Liver (tissue), 3 donors: Measurements from ENCODE around the gene EEFSEC.

Experiments used
- EGR1 ChIP-seq, 2 donors: IDR thresholded peaks; 2 replicates each; pipeline ENCODE4 v1.6.1; 2016 to 2018; ENCODE audit warnings: antibody characterized with exemption in 2 of 2, low read depth in 2 of 2
- FOXA1 ChIP-seq: IDR thresholded peaks from 2 replicates; pipeline ENCODE4 v1.6.1; 2016; ENCODE audit warnings: antibody characterized with exemption
- GABPA ChIP-seq, 2 donors: IDR thresholded peaks in 1 of 2; conservative IDR thresholded peaks in 1 of 2; 2 replicates each; pipeline ENCODE4 v1.6.1; 2016; ENCODE audit warnings: antibody characterized with exemption in 2 of 2, mild to moderate bottlenecking in 1 of 2, moderate library complexity in 1 of 2
- JUND ChIP-seq, 2 donors: IDR thresholded peaks; 2 replicates each; pipeline ENCODE4 v1.6.1; 2016; ENCODE audit warnings: antibody characterized with exemption in 2 of 2
- RAD21 ChIP-seq, 2 donors: IDR thresholded peaks; 2 replicates each; pipeline ENCODE4 v1.6.1; 2016; ENCODE audit warnings: antibody characterized with exemption in 2 of 2, mild to moderate bottlenecking in 2 of 2
- SP1 ChIP-seq: IDR thresholded peaks from 2 replicates; pipeline ENCODE4 v1.6.1; 2018; ENCODE audit warnings: antibody characterized with exemption, mild to moderate bottlenecking
- YY1 ChIP-seq: IDR thresholded peaks from 2 replicates; pipeline ENCODE4 v1.6.1; 2016; ENCODE audit warnings: antibody characterized with exemption, mild to moderate bottlenecking
- TF ChIP-seq, protein P1 (sequence below): fragments of 150-350 bp; IDR thresholded peaks from 2 replicates; pipeline ENCODE4 v1.5.1; 2017; ENCODE audit warnings: improper control_type of control experiment, low read depth, low read length; ENCODE audit not compliant: missing input control
- TF ChIP-seq, protein P2 (sequence below): IDR thresholded peaks from 2 replicates; pipeline ENCODE4 v1.6.1; 2016; ENCODE audit warnings: antibody characterized with exemption
- TF ChIP-seq, protein P3 (sequence below): IDR thresholded peaks from 2 replicates; pipeline ENCODE4 v1.6.1; 2016; ENCODE audit warnings: antibody characterized with exemption
- TF ChIP-seq, protein P4 (sequence below): IDR thresholded peaks from 2 replicates; pipeline ENCODE4 v1.6.1; 2016; ENCODE audit warnings: antibody characterized with exemption
- donor health status: healthy.
- donor health status: healthy.

DNA sequence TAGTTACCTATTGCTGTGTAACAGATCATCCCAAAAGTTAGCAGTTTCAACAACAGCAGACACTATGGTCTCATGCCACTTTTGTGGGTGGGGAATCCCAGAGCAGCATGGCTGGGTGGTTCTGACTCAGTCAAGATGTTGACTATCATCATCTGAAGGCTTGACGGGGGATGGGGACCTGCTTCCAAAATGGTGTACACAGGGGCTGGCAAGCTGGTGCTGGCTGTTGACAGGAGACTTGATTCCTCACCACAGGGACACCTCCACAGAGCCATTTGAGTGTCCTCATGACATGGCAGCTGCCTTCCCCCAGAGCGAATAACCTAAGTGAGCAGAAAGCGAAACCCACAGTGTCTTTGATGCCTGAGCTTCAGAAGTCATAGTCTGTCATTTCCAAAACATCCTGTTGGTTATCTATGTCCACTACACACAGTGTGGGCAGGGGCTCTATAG lies 294.3 kb downstream of the EEFSEC start:
- no peak for TF ChIP-seq SP1
- TF ChIP-seq, protein P1, sequence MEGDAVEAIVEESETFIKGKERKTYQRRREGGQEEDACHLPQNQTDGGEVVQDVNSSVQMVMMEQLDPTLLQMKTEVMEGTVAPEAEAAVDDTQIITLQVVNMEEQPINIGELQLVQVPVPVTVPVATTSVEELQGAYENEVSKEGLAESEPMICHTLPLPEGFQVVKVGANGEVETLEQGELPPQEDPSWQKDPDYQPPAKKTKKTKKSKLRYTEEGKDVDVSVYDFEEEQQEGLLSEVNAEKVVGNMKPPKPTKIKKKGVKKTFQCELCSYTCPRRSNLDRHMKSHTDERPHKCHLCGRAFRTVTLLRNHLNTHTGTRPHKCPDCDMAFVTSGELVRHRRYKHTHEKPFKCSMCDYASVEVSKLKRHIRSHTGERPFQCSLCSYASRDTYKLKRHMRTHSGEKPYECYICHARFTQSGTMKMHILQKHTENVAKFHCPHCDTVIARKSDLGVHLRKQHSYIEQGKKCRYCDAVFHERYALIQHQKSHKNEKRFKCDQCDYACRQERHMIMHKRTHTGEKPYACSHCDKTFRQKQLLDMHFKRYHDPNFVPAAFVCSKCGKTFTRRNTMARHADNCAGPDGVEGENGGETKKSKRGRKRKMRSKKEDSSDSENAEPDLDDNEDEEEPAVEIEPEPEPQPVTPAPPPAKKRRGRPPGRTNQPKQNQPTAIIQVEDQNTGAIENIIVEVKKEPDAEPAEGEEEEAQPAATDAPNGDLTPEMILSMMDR = no peak
- TF ChIP-seq, protein P2, sequence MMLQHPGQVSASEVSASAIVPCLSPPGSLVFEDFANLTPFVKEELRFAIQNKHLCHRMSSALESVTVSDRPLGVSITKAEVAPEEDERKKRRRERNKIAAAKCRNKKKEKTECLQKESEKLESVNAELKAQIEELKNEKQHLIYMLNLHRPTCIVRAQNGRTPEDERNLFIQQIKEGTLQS = no peak
- TF ChIP-seq EGR1 (IDR thresholded peaks at IDR 0.05; ENCODE audit: low read depth in 2 of 2) = no peak
- TF ChIP-seq, protein P3, sequence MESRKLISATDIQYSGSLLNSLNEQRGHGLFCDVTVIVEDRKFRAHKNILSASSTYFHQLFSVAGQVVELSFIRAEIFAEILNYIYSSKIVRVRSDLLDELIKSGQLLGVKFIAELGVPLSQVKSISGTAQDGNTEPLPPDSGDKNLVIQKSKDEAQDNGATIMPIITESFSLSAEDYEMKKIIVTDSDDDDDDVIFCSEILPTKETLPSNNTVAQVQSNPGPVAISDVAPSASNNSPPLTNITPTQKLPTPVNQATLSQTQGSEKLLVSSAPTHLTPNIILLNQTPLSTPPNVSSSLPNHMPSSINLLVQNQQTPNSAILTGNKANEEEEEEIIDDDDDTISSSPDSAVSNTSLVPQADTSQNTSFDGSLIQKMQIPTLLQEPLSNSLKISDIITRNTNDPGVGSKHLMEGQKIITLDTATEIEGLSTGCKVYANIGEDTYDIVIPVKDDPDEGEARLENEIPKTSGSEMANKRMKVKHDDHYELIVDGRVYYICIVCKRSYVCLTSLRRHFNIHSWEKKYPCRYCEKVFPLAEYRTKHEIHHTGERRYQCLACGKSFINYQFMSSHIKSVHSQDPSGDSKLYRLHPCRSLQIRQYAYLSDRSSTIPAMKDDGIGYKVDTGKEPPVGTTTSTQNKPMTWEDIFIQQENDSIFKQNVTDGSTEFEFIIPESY = no peak
- TF ChIP-seq RAD21 (IDR thresholded peaks at IDR 0.05) = no peak
- TF ChIP-seq, protein P4, sequence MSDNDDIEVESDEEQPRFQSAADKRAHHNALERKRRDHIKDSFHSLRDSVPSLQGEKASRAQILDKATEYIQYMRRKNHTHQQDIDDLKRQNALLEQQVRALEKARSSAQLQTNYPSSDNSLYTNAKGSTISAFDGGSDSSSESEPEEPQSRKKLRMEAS = no peak
- no peak for TF ChIP-seq YY1
- no peak for TF ChIP-seq FOXA1
- no peak for TF ChIP-seq JUND (IDR thresholded peaks at IDR 0.05)
- no peak for TF ChIP-seq GABPA (IDR thresholded peaks at IDR 0.05 in 1 of 2, conservative IDR thresholded peaks at IDR 0.05 in 1 of 2)
